ENCODE results near the gene NAT9. TPM values are rescaled to one million over a fixed set of nuclear protein-coding genes. Genes with fewer than 3 reads are reported as not detected.

NAT9 gene
- total RNA-seq, 1 donor from 2014 or later, result 48.9 TPM

GRCh38 chr17:74770498-74771318, 5.4 kb downstream of the NAT9 start:
- DNase-seq (ENCODE audit: low spot score), result no peak

DNA sequence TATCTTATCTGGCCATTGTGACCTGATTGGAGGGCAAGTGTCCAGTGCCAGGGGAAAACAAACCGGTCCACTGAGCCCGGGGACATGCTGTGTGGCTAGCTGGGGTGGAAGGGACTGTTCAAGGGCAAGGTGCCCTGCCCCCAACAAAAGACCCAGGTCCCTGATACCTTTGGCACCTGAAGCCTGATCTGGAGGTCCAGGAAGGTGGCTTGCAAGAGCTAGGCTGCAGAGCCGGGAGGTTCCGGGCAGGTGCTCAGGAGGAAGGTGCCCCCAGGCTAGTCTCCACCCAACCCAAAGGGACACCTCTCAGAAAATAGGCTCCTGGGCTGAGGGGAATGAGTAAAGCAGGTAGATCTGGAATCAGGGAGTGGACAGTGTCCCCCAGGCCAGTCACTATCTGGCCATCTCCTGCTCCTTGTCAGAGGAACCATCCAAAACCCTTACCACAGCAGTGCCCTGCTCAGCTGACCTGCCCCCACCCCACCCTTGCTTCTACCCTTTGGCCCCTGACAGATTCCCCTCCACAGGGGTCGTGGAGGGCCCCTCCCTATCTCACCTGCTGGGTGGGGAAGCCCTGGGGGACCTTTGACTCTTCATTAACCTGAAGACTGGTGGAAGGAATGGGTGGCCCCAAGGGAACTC, 6.2 kb downstream of the NAT9 start:
- TF ChIP-seq CTCF (IDR thresholded peaks at IDR 0.05), result no peak
- peak overlapping the region; percentile 39 for H3K27ac Mint-ChIP-seq (ENCODE audit: unreplicated experiment)
- H3K36me3 Mint-ChIP-seq (ENCODE audit: low read depth), result peaks cover 17% of the 10 kb centered on the region
- no peak overlapping the region for H3K4me3 Mint-ChIP-seq (ENCODE audit: unreplicated experiment)
- no peaks in the 10 kb centered on the region for H3K9me3 Mint-ChIP-seq (ENCODE audit: low read depth)
- H3K4me1 Mint-ChIP-seq (ENCODE audit: low read depth), result peaks cover 63% of the 10 kb centered on the region
- DNase-seq (ENCODE audit: low spot score), result peak; percentile 59
- no peaks in the 10 kb centered on the region for H3K27me3 Mint-ChIP-seq (ENCODE audit: low read depth)

More at GRCh38 chr17:74770498-74771318, 5.4 kb downstream of the NAT9 start:
- Mint-ChIP-seq H3K4me1 (ENCODE audit: low read depth) (peaks cover 67% of the 10 kb centered on the region), H3K36me3 (ENCODE audit: low read depth) (peaks cover 18% of the 10 kb centered on the region), H3K4me3 (ENCODE audit: unreplicated experiment) (no peak overlapping the region), H3K27me3 (ENCODE audit: low read depth) (no peaks in the 10 kb centered on the region), H3K27ac (ENCODE audit: unreplicated experiment) (peak overlapping the region; percentile 39), H3K9me3 (ENCODE audit: low read depth) (no peaks in the 10 kb centered on the region)
- TF ChIP-seq CTCF (IDR thresholded peaks at IDR 0.05), result peak; percentile 83

DNA sequence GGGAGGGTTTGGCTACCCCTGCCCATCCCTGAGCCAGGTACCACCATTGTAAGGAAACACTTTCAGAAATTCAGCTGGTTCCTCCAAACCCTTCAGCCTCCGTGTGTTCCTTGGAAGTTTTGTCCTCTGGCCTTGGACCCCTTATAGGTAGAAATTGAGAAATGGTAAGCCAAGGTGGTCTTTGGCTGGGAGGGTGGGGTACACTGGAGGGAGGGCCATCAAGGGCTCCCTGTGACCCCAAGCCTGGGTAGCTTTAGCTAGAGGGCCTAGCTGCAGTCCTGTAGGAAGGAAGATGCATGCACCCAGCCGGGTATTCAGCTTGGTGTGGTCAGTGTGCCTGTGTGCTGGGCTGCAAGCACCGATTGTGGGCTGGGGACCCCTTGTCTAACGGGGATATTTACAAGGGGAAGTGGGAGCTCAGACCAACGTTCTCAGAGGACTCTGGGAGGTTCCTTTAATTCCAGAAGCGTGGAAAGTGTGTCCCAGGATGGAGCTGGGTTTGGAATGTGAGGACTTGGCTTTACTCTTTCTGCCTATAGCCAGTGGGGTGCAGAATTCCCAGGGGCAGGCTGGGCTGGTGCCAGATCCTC, 6.8 kb downstream of the NAT9 start:
- Mint-ChIP-seq H3K4me3 (ENCODE audit: unreplicated experiment) (no peak overlapping the region), H3K27ac (ENCODE audit: unreplicated experiment) (peak overlapping the region; percentile 84), H3K27me3 (ENCODE audit: low read depth) (no peaks in the 10 kb centered on the region), H3K9me3 (ENCODE audit: low read depth) (no peaks in the 10 kb centered on the region), H3K4me1 (ENCODE audit: low read depth) (peaks cover 67% of the 10 kb centered on the region), H3K36me3 (ENCODE audit: low read depth) (peaks cover 17% of the 10 kb centered on the region)
- TF ChIP-seq CTCF (IDR thresholded peaks at IDR 0.05), result no peak
- no peak for DNase-seq (ENCODE audit: low spot score)

DNA sequence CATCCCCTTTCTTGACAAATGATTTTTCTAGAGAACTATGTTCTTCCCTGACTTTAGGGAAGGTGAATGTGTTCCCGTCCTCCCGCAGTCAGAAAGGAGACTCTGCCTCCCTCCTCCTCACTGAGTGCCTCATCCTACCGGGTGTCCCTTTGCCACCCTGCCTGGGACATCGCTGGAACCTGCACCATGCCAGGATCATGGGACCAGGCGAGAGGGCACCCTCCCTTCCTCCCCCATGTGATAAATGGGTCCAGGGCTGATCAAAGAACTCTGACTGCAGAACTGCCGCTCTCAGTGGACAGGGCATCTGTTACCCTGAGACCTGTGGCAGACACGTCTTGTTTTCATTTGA, 7.4 kb downstream of the NAT9 start:
- DNase-seq (ENCODE audit: low spot score), result no peak
- Mint-ChIP-seq H3K27me3 (ENCODE audit: low read depth) (no peaks in the 10 kb centered on the region), H3K27ac (ENCODE audit: unreplicated experiment) (peak overlapping the region; percentile 84), H3K9me3 (ENCODE audit: low read depth) (no peaks in the 10 kb centered on the region), H3K4me3 (ENCODE audit: unreplicated experiment) (no peak overlapping the region), H3K36me3 (ENCODE audit: low read depth) (peaks cover 17% of the 10 kb centered on the region), H3K4me1 (ENCODE audit: low read depth) (peaks cover 67% of the 10 kb centered on the region)
- TF ChIP-seq CTCF (IDR thresholded peaks at IDR 0.05), result no peak

DNA sequence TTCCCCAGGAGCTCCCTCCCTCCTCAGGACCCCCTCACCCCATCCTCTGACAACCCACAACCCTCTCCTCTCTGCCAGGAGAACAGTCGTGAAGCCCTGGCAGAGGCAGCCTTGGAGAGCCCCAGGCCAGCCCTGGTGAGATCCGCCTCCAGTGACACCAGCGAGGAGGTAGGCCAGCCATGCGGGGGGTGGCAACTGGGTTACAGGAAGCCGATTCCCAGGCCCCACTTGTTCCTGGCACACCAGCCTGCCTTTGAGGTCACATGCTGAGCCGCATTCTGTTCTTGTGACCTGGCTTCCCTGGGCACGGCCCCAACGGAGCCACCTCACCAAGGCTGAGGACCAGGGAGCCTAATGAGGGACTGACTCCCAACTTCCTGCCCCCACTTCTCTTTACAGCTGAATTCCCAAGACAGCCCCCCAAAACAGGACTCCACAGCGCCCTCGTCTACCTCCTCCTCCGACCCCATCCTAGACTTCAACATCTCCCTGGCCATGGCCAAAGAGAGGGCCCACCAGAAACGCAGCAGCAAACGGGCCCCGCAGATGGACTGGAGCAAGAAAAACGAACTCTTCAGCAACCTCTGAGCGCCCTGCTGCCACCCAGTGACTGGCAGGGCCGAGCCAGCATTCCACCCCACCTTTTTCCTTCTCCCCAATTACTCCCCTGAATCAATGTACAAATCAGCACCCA, 7.9 kb downstream of the NAT9 start:
- Mint-ChIP-seq H3K36me3 (ENCODE audit: low read depth) (peaks cover 17% of the 10 kb centered on the region), H3K27me3 (ENCODE audit: low read depth) (no peaks in the 10 kb centered on the region), H3K4me1 (ENCODE audit: low read depth) (peaks cover 67% of the 10 kb centered on the region), H3K27ac (ENCODE audit: unreplicated experiment) (peak overlapping the region; percentile 84), H3K9me3 (ENCODE audit: low read depth) (no peaks in the 10 kb centered on the region), H3K4me3 (ENCODE audit: unreplicated experiment) (no peak overlapping the region)
- DNase-seq (ENCODE audit: low spot score), result peak; percentile 90
- TF ChIP-seq CTCF (IDR thresholded peaks at IDR 0.05), result no peak

Measured in chondrocyte (in vitro differentiated cells).